BJ (cell line): ENCODE data around the gene UBXN1. TPM values are rescaled to one million over a fixed set of nuclear protein-coding genes. Genes with fewer than 3 reads are reported as not detected.
A peak's percentile ranks its signal among the peaks of the same experiment; 100 is the strongest.

Source experiments
- CTCF ChIA-PET: fragments of 350-600 bp; formaldehyde crosslinking; extraction: SDS; loops from one replicate; lab custom pipeline; 2021; ENCODE audit warnings: antibody characterized with exemption, inconsistent platforms; lab: Yijun Ruan, JAX
- POLR2A ChIA-PET: fragments of 300-600 bp; sonication (Branson Sonifier 250); formaldehyde crosslinking; extraction: SDS; loops from one replicate; lab custom pipeline; 2021; ENCODE audit warnings: antibody characterized with exemption; lab: Charles Lee
- DNase-seq: peaks from one replicate; pipeline ENCODE4 v3.0.0-alpha.2; 2011; ENCODE audit warnings: low read depth
- H3K27me3 ChIP-seq: 2 replicates; pipeline ENCODE4 v1.6.0; 2011; ENCODE audit warnings: low read length; ENCODE audit not compliant: control insufficient read depth, insufficient read depth
- H3K36me3 ChIP-seq: 2 replicates; pipeline ENCODE4 v1.5.1; 2011; ENCODE audit warnings: low read length; ENCODE audit not compliant: control insufficient read depth, insufficient read depth
- H3K4me3 ChIP-seq: 2 replicates; pipeline ENCODE4 v1.5.1; 2011; ENCODE audit warnings: low read depth, mild to moderate bottlenecking, control low read depth, low read length
- CTCF ChIP-seq: IDR thresholded peaks from 2 replicates; pipeline ENCODE4 v1.5.1; 2011; ENCODE audit warnings: low read depth, mild to moderate bottlenecking, control low read depth, inconsistent platforms, low read length, moderate library complexity; ENCODE audit not compliant: insufficient read depth
- polyA plus RNA-seq: library from polyadenylated mRNA; depleted of rRNA; stranded (reverse); fragments of >200 nt; gene quantifications from 2 replicates; pipeline ENCODE4 v1.2.3, GENCODE V29; 2011

Gene UBXN1
- polyA plus RNA-seq, 1 experiment, result 86.0 TPM

GRCh38 chr11:62646825-62647608 is 31.9 kb downstream of the UBXN1 start:
- no peak for TF ChIP-seq CTCF
- no peak for DNase-seq
- ChIA-PET POLR2A (interaction anchor here (1.5 kb wide), 1 partner anchor 18 kb away, joined by 19 read pairs; the partner anchor contains the start of genes C11orf98 and CSKMT), CTCF (no interaction called here)
- Histone ChIP-seq H3K27me3 (no peaks in the 10 kb centered on the region), H3K4me3 (no peak overlapping the region), H3K36me3 (peaks cover 25% of the 10 kb centered on the region)

- ChIA-PET CTCF (interaction anchor here (0.6 to 1.1 kb wide), 2 partner anchors 221 to 1559 kb away, joined by 3 read pairs; no protein-coding TSS in a partner anchor), POLR2A (interaction anchor here (1.5 kb wide), 1 partner anchor 19 kb away, joined by 19 read pairs; the partner anchor contains the start of genes C11orf98 and CSKMT)
- Histone ChIP-seq H3K36me3 (peaks cover 25% of the 10 kb centered on the region), H3K4me3 (peak within 1 kb of the TSS; percentile 73), H3K27me3 (no peaks in the 10 kb centered on the region)
- no peak for TF ChIP-seq CTCF
- peak; percentile 87 for DNase-seq
Observed at GRCh38 chr11:62645946-62646824, 32.7 kb downstream of the UBXN1 start, which contains the start of gene GANAB. Gene GANAB (minus strand): TSS chr11:62646613. CDS start chr11:62646599, 14 bp downstream.

- ChIA-PET POLR2A (interaction anchor here (1.5 kb wide), 1 partner anchor 20 kb away, joined by 19 read pairs; the partner anchor contains the start of genes C11orf98 and CSKMT), CTCF (interaction anchor here (0.6 to 1.1 kb wide), 2 partner anchors 221 to 1559 kb away, joined by 3 read pairs; no protein-coding TSS in a partner anchor)
- Histone ChIP-seq H3K4me3 (peak overlapping the region; percentile 73), H3K36me3 (peaks cover 25% of the 10 kb centered on the region), H3K27me3 (no peaks in the 10 kb centered on the region)
- no peak for DNase-seq
- TF ChIP-seq CTCF, result no peak
Observed at GRCh38 chr11:62645671-62645945, 33.3 kb downstream of the UBXN1 start.

GRCh38 chr11:62644220-62644619 is 34.7 kb downstream of the UBXN1 start:
- DNase-seq, result no peak

More at GRCh38 chr11:62644220-62644619, 34.7 kb downstream of the UBXN1 start:
- H3K36me3 ChIP-seq, result peaks cover 23% of the 10 kb centered on the region
- H3K4me3 ChIP-seq, result no peak overlapping the region
- no peaks in the 10 kb centered on the region for H3K27me3 ChIP-seq
- CTCF ChIA-PET, result interaction anchor here (0.7 to 1.1 kb wide), 3 partner anchors 29 to 52 kb away, joined by 3 to 4 read pairs (median 3); partner anchors contain the start of gene TUT1
- POLR2A ChIA-PET, result no interaction called here
- no peak for TF ChIP-seq CTCF
